ENCODE measurements around the gene TP53TG5.
"Not testable (repeated sequence)": the region's sequence is repeated elsewhere in the genome, so short reads cannot be mapped to it uniquely, and the experiment has no call there.

TP53TG5 gene

DNA sequence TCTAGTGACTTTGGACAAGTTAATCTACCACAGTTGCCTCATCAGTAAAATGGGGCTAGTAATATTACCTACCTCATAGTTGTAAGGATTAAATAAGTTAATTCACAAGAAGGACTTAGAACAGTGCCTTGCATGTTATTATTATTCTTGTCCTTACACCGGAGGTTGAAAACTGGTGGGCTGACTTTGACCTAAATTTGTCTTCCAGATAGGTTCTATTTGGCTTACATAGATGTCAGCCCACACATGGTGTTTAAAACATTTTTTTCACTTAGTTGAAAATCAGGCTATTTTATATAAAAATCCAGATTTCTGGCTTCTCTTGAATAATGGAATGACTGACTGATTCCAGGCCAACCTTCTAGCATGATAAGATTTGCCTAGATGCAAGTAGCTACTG lies 11.9 kb downstream of the TP53TG5 start:
- no peak for DNase-seq (ENCODE audit: low read depth)

- DNase-seq (ENCODE audit: low read depth), result no peak
Observed at GRCh38 chr20:45365444-45365970, 12.6 kb downstream of the TP53TG5 start.

DNA sequence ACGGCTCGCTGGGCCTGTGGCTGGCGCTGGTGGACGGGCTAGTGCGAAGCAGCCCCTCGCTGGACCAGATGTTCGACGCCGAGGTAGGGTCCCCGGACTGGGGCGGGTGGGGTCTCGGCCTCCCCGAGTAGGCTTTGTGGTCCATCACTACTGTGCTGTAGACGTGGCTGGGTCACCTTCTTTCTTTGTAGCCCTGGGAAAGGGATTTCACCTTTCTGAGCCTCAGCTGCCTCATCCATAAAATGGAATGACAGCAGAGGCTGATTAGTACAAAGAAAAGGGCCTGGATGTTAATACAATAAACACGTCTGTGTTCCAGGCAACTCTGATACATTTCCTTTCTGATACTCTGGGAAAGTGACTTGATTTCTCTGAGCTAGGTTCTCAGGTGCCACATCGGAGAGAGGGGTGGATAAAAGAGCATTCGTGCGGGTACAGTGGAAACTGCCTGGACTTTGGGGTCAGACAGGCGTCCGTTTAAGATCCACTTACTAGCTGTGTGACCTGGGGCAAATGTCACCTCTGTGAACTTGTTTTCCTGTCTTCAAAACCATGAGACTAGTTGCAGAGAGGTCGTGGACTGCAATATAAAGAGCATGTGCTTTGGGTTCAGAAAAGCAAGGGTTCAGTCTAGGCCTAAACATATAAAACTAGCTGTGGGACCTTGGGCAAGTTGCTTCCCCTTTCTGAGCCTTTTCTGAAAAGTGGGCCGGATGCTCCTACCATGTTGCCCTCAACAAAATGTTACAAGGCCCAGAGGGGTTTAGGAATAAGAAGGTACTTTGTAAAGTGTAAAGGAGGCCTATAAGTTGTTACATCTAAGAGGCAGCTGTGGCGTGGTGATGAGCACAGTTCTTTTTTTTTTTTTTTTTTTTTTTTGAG lies 14.3 kb downstream of the TP53TG5 start:
- DNase-seq (ENCODE audit: low read depth), result no peak

DNA sequence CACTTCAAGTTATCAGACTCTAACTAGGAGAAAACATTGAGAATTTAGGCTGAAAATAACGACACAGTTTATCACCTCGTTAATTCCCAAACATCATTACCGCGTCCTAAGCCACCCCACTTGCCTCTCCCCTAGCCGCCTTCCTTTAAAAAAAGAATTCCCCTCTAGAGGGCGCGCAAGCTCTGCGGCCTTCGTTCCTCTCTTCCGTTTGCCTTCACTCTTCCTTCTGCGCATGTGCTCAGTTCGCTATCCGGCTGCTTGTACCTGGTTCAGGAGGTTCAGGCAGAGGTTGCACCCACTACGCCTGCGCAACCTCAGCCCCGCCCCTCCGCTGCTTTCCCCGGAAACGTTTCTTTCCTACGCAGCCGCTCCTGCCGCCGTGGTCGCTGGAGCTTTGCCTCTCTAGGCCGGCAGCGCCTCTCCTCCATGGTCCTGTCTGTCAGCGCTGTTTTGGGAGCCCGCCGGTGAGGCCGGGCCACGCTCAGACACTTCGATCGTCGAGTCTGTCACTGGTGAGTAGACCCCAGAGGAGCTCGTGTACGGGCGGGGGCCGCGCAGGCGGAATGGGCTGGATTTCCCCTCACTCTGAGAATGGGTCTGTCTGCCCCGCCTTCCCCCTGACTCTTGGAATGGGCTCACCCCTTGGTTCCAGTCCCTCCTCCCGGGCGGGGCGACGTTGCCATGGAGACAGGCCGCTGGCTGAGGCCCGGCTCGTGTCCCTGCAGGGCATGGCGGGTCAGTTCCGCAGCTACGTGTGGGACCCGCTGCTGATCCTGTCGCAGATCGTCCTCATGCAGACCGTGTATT lies 15.1 kb downstream of the TP53TG5 start, which contains the start of gene SYS1:
SYS1 (plus strand) TSS at position 353 of the 807 bp plus-strand sequence; CDS start at position 729, 376 bp downstream.
- DNase-seq (ENCODE audit: low read depth), result peak; percentile 95

- no peak for DNase-seq (ENCODE audit: low read depth)
Observed at GRCh38 chr20:45361793-45362192, 16.3 kb downstream of the TP53TG5 start.

GRCh38 chr20:45359406-45360148 lies 18.5 kb downstream of the TP53TG5 start:
- no peak for DNase-seq (ENCODE audit: low read depth)

DNA sequence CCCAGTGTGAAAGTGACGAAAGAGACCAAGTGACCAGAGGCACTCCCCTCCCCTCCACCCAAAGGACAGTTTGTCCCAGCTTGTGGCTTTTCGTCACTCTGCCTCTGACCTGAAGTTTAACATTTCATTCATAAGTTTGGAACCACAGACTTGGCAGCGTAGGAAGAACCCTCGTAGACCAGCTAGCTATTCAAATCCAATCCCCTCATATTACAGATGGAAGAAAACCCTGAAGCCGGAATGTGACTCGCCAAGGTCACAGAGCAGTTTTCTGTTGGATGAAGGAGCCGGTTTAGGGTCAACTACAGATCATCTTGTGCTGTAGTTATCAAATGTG lies 19.1 kb downstream of the TP53TG5 start:
- no peak for DNase-seq (ENCODE audit: low read depth)

DNA sequence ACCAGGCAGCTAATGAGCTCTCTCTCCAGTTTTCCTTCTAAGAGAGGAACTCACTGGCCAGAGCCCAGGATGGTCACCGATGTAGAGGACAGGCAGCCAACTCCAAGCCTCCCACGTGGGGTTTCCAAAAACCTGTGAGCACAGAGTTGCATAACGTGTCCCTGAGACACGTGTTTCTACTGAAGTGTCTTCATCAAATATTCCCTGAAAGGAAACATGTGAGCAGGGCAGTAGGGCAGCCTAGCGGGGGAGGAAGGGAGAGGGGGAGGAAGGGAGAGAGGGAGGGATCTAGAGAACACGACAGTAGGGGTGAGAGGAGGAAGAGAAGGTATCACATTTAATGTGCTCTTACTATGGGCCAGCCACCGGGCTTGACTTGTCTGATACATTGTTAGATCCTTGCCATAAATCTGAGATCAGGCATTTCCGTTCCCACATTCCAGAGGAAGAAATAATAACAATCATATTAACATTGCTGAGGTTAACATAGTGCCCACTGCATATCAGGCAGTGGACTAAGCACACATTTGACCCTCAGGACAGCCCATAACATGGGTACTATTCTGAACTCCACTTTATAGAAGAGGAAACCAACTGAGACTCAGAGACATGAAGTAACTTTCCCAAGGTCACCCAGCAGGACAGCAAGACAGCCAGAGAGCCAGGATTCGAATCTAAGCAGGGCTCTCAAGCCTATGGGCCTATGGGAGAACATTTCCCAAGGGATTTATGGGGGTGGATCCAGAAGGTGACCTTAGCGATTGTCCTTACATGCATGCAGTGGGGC lies 19.6 kb downstream of the TP53TG5 start:
- DNase-seq (ENCODE audit: low read depth), result no peak

DNA sequence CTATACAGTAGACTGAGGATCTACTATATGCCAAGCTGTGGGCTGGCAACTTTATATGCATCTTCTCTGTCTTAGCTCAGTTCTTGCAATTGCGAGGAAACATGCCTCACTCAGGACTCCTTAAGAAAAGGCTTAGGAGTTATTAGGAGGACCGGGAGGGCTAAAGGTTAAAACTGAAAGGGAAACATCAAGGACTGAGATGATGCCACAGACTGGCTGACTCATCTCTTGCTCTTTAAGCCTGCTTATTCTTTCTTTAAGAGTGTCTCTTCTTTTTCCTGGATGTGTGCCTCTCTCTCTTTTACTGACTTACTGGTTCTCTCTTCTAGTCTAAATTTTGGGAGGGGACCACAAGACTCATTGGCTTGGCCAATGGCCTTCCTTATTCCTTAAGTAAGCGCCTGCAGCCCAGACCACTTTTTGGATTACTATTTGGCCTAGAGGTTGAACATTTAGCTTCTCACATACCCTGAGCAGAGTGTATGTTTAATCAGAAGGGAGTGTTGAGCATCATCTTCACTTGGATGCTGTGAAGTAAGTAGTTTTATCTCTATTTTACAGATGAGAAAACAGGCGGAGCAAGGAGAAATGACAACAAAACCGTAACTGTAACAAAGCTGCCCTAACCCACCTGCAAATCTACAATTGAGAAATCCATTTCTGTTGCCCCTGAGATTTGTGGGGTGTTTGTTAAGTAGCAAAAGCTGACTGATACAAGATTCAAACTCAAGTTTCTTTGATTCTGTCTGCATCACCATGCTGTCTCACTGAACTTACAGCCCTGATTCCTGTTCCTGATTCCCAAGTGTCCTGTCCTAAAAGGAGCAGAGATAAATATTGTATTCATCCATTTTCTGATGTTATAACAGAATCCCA lies 22.7 kb downstream of the TP53TG5 start:
- DNase-seq (ENCODE audit: low read depth), result no peak

DNA sequence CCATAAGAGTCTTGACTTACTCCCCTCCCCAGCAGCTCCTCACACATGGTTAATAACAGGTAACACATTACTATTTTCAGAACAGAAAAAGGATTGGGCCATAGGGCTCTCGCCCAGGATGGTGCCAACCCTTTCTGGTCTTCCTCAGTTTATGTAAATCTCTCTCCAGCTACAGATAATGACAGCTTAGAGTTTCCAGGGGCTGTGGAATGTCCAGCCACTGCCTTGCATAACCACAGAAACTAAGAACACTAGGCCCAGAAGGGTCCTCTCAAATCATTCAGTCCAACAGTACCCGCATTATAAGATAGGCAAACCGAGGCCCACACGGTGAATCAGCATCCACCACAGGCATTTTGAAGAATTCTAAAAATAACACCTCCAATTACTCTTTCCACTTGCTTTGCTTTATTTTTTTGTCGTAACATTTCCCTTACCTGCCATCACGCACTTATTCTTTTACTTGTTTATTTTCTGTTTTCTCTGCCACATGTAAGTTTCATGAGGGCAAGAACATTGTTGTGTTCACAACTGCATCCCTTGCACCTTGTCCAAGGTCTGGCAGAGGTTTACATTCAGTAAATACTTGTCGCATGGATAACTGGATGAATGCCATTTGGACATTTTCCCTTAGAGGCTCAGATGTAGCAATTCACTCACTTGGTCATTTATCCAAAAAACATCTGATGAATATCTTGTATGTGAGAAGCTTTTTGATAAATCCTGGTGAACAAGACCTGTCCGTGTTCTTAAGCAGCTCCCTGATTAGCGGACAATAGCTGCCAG lies 23.5 kb downstream of the TP53TG5 start:
- no peak for DNase-seq (ENCODE audit: low read depth)

DNA sequence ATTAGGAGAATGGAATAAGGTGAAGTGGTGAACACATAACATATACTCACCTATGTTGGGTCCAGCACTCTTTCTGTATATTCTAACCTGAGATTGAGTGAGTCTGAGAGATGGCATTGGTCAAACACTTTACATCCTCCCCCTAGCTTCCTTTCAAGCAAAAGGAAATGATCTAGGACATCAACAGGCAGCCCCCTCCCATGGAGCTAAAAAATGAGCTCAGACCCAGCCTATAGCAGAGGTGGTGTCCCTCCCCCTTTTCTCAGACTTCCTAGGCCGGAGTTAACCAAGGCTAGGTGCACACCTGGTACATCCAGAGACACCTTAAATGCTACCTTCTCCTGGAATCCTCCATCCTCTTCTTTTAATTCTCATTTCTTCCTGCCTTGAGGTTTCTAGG lies 24.4 kb downstream of the TP53TG5 start:
- DNase-seq (ENCODE audit: low read depth), result no peak

DNA sequence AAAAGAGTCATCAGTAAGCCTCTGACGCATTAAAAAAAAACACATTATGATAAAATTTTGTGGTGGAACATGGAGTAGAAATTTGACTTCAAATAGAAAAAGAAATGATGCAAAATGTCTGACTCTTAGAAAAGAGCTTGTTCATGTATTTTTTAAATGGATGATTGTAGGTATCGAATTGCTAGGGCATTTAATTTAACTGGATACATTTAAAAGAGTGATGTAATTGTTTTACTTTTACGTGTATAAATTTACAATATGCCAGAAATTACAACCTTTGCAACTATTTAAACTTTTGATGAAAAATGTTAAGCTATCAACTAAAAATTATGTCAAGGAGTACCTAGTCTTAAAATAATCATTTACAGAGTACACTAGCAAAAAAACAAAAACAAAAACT lies 25.4 kb downstream of the TP53TG5 start:
- DNase-seq (ENCODE audit: low read depth), result no peak

- DNase-seq (ENCODE audit: low read depth), result not testable (repeated sequence)
Observed at GRCh38 chr20:45350795-45351194, 27.3 kb downstream of the TP53TG5 start.

DNA sequence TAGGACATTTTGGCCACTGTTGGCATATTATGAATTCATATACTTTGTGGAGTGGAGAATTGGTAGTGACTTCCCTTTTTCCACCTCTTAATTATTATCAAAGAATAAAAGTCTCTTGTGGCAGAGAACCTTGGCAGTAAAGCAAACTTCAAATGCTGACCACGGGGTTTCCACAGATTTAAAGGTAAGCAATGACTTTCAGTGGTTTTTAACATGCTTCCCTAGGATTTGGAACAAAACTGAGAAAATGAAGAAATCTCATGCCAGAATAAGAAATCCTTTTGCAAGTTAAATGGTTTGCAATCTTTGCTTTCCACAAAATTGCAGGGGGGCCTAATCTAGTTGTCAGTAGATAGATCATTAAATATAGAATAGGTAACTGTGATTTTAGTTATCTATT lies 27.9 kb downstream of the TP53TG5 start:
- no peak for DNase-seq (ENCODE audit: low read depth)

DNA sequence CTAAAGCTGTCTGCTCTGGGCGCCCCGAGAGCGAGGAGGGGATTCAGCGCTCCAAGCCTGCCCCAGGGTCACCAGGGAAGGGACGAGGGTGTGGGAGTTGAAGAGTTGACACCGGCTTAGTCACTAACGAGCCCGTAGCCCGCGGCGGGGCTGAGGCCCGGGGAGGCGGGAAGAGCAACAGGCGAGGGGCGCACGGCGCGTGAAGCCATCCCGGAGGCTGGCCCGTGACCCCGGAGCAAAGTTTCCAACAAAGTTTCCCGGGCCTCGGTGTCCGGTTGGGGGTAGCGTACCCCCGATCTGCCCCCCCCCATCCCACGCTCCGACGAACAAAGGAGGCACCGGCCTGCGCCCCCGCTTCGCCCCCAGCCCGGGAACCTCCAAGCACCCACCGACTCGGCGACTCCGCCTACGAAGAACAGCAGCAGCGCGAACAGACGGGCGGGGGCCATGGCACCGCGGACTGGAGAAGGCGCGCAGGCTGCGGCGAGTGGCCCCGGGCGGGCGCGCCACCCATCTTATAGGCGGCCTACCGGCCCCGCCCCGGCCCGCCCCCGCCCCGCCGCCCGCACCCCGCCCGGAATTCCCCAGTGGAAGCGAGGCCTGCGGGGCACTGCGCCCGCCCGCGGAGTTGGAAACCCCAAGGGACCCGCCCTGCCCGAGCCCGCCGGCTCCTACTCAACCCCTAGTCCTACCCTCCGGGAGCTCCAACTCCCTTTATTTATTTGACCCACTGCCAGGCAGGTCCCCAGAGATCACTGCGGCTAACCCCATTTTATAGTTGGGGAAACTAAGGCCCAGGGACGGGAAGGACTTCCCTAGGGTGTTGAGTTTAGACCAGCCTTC lies 30.0 kb downstream of the TP53TG5 start, which contains the start of gene SDC4:
SDC4 (minus strand) TSS at position 489 of the 843 bp plus-strand sequence; CDS start at position 449, 40 bp downstream.
- no peak for DNase-seq (ENCODE audit: low read depth)

DNA sequence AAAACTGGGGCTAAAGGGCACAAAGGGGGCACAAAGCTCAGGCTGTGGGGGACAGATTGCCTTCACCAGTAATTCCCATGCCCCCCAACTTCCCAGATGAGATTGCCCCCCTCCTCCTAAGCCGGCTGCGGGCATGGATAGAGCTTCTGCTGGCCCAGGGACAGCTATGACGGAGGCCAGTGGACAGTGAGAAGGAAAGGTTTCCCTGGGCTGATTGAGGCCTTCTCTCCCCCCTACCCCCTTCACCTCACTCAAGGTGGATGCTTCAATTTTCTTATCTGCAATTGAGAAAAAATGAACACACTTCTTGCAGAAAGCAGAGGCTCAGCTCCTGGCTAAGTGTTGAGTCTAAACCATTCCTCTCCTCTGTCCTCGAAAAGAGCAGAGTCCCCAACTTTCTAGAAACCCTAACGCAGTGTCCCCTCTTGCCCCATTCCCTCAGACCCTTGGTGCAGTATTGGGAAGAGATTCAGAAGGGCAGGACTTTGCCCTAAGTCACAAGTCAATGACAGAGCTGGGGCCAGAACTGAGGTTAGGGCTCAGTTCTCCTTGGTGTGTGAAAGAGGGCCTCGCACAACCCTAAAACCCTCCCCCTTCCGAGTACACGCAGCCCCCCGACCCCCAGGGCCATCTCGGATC lies 30.7 kb downstream of the TP53TG5 start:
- DNase-seq (ENCODE audit: low read depth), result no peak

DNA sequence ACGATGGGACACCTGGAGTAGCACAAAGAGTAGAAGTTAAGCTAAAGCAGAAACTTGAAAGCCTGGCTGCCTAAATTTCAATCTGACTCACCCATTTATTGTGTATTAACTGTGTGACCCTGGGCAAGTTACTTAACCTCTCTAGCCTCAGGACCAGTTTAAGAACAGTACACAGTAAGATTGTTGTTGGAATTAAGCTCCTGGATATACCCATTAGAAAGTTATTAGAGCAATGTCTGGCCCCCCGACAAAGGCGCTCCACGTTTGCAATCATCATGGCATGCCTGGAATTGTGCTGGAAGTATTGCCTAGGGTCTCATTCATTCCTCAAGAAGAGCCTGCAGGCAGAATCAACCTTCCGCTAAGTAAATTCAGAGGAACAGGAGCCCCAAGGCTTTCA lies 31.3 kb downstream of the TP53TG5 start:
- no peak for DNase-seq (ENCODE audit: low read depth)

DNA sequence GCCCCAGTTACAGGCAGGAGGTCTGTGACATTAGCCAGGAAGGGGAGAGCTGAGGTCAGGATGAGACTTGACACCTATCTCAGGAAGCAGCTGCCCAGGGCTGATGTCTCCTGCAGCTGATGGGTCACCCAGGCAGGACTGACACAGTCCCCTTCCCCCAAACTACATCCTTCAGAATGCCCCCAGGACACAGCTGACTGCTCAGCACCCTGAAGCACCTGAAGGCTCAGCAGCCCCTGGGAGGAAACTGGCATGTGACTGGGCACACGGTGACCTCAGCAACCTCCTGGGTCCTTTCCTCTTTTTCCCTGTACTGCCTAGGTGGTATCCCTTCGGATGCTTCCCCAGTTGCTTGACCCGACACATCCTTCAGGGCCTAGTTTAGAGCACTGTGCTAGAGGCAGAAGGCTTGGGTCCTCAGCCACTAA lies 31.8 kb downstream of the TP53TG5 start:
- no peak for DNase-seq (ENCODE audit: low read depth)
